T-helper 17 cell (primary cell): ENCODE results near the gene VWA8. TPM values are rescaled to one million over a fixed set of nuclear protein-coding genes. Genes with fewer than 3 reads are reported as not detected.
"Not testable (repeated sequence)": the region's sequence is repeated elsewhere in the genome, so short reads cannot be mapped to it uniquely, and the experiment has no call there.

Experiments
- ATAC-seq: fragments of 150-1000 bp; cut with Tn5 transposase; 2 replicates; pipeline ENCODE4 v1.10.0; 2021; ENCODE audit warnings: mild to moderate bottlenecking, moderate library complexity
- DNase-seq, 3 donors: peaks; one replicate each; pipeline versions ENCODE4 v3.0.0 to v3.0.0-alpha.2; 2020 to 2021
- H3K9me3 ChIP-seq: one replicate; pipeline ENCODE4 v1.7.0; 2013; ENCODE audit warnings: low read length, mild to moderate bottlenecking; ENCODE audit not compliant: control insufficient read depth, poor library complexity, severe bottlenecking
- H3K27ac Mint-ChIP-seq: one replicate; pipeline ENCODE4 v1.8.0; 2022; ENCODE audit warnings: mild to moderate bottlenecking, moderate library complexity, mixed read lengths
- H3K27me3 Mint-ChIP-seq: one replicate; pipeline ENCODE4 v1.8.0; 2022; ENCODE audit warnings: mixed read lengths
- H3K36me3 Mint-ChIP-seq: one replicate; pipeline ENCODE4 v1.8.0; 2022; ENCODE audit warnings: low read depth, mixed read lengths
- H3K4me1 Mint-ChIP-seq: one replicate; pipeline ENCODE4 v1.8.0; 2022; ENCODE audit warnings: mild to moderate bottlenecking, mixed read lengths
- H3K4me3 Mint-ChIP-seq: one replicate; pipeline ENCODE4 v1.8.0; 2022; ENCODE audit warnings: mild to moderate bottlenecking, moderate library complexity, mixed read lengths
- total RNA-seq, 4 donors: library from RNA in 2 of 4; stranded (reverse) in 2 of 4; gene quantifications; one replicate each; pipeline ENCODE4 v1.2.3 and lab custom pipeline; 2022 to 2026

VWA8 gene
- total RNA-seq, 2 donors from 2014 or later: 21.5 to 23.0 TPM

DNA sequence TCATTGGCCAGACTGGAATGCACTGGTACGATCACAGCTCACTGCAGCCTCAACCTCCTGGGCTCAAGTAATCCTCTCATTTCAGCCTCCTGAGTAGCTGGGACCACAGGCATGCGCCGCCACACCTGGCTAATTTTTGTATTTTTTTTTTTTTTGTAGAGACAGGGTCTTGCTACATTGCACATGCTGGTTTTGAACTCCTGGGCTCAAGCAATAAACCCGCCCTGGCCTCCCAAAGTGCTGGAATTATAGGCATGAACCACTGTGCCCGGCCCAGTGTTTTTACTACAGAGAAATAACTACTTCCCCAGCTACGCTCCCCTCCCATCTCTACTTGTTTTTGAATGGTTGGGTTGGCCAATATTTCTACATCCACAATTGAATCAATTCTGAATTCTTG, 381.0 kb downstream of the VWA8 start:
- Mint-ChIP-seq H3K27me3 (no peaks in the 10 kb centered on the region), H3K4me3 (no peak overlapping the region), H3K27ac (no peak overlapping the region), H3K36me3 (peaks cover 2% of the 10 kb centered on the region), H3K4me1 (peaks cover 13% of the 10 kb centered on the region)
- DNase-seq: no peak
- no peaks in the 10 kb centered on the region for H3K9me3 ChIP-seq
- no peak for ATAC-seq

DNA sequence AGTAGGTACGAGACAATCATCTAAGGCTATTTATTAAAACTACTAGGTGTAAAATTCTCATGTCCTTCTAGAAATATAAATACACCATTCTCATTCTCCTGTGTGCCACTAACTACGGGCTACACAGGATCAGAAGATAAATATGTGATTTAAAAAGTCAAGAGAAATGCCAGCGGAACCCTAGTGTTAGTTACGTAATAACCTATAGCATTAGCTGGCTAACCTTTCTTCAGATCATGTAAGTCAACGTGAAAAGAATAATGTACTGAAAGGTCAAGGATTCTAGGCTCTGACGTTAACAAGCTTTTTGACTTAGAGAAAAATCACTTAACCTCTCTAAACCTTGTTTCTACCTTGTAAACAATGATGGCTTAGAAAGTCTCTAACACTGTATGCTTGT, 381.7 kb downstream of the VWA8 start:
- no peaks in the 10 kb centered on the region for H3K9me3 ChIP-seq
- H3K4me1 Mint-ChIP-seq: peaks cover 10% of the 10 kb centered on the region
- ATAC-seq: no peak
- H3K27me3 Mint-ChIP-seq: no peaks in the 10 kb centered on the region
- H3K27ac Mint-ChIP-seq: no peak overlapping the region
- H3K36me3 Mint-ChIP-seq: peaks cover 2% of the 10 kb centered on the region
- H3K4me3 Mint-ChIP-seq: no peak overlapping the region
- DNase-seq: no peak

DNA sequence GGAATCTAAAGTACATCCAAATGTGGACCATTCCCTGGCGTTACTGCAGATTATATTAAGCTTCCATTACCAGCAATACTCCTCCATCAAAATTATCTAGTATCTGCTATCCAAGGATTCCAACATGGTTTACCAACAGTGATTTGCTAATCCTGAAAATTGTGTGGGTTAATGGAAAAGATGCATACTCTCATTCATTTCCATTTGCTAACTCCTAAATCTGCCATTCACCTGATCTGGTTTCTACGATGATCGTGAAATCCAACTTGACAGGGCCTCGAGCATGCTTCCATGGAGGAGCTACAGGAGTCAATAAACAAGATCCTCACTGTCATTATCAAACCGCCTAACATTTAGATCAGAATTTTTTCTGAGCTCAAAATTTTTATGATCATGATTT, 382.5 kb downstream of the VWA8 start:
- H3K4me1 Mint-ChIP-seq: peaks cover 10% of the 10 kb centered on the region
- no peak for DNase-seq
- no peaks in the 10 kb centered on the region for H3K27me3 Mint-ChIP-seq
- H3K27ac Mint-ChIP-seq: no peak overlapping the region
- no peaks in the 10 kb centered on the region for H3K36me3 Mint-ChIP-seq
- no peak for ATAC-seq
- no peak overlapping the region for H3K4me3 Mint-ChIP-seq
- no peaks in the 10 kb centered on the region for H3K9me3 ChIP-seq

DNA sequence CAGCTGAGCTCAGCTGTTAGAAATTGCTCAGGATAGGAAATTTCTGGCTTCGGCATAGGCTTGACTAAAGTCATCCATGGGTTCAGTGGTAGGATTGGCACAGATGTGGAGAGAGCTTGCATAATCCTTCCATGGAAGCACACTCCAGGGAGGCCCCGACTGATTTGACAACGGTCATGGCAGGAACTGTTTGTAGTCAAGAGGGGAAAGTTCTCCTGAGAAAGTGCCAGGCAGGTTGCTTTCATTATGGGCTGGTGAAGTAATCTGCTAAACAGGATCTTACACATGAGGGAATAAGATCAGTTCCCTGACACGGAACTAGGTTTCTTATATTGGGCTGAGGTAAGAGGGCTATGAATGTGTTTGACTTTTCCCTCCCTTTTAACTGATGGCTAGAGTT, 383.5 kb downstream of the VWA8 start:
- no peak overlapping the region for H3K27ac Mint-ChIP-seq
- peaks cover 10% of the 10 kb centered on the region for H3K4me1 Mint-ChIP-seq
- H3K4me3 Mint-ChIP-seq: no peak overlapping the region
- H3K36me3 Mint-ChIP-seq: no peaks in the 10 kb centered on the region
- no peaks in the 10 kb centered on the region for H3K27me3 Mint-ChIP-seq
- ATAC-seq (no peak), DNase-seq (no peak)
- H3K9me3 ChIP-seq: no peaks in the 10 kb centered on the region

DNA sequence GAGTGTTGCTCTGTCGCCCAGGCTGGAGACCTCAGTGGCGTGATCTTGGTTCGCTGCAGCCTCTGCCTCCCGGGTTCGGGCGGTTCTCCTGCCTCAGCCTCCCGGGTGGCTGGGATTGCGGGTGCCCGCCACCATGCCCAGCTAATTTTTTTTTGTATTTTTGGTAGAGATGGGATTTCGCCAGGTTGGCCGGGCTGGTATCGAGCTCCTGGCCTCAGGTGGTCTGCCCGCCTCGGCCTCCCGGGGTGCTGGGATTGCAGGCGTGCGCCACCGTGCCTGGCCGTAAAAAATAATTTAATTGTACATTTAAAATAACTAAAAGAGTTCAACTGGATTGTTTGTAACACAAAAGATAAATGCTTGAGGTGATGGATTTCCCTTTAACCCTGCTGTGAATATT, 387.3 kb downstream of the VWA8 start:
- not testable (repeated sequence) for ATAC-seq, H3K36me3 Mint-ChIP-seq, H3K4me1 Mint-ChIP-seq

DNA sequence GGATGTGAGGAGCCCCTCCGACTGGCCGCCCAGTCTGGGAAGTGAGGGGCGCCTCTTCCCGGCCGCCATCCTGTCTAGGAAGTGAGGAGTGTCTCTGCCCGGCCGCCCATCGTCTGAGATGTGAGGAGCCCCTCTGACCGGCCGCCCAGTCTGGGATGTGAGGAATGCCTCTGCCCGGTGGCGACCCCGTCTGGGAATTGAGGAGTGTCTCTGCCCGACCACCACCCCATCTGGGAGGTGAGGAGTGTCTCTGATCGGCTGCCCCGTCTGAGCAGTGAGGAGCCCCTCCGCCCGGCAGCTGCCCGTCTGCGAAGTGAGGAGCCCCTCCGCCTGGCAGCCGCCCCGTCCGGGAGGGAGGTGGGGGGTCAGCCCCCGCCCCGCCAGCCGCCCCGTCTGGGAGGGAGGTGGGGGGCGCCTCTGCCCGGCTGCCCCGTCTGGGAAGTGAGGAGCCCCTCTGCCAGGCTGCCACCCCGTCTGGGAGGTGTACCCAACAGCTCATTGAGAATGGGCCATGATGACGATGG, 389.0 kb downstream of the VWA8 start:
- not testable (repeated sequence) for H3K36me3 Mint-ChIP-seq, H3K4me1 Mint-ChIP-seq, H3K9me3 ChIP-seq, H3K27ac Mint-ChIP-seq, H3K4me3 Mint-ChIP-seq, H3K27me3 Mint-ChIP-seq, ATAC-seq, DNase-seq

More for the DNA sequence above, 387.3 kb downstream of the VWA8 start:
- not testable (repeated sequence) for DNase-seq, H3K27me3 Mint-ChIP-seq, H3K4me3 Mint-ChIP-seq, H3K9me3 ChIP-seq, H3K27ac Mint-ChIP-seq

DNA sequence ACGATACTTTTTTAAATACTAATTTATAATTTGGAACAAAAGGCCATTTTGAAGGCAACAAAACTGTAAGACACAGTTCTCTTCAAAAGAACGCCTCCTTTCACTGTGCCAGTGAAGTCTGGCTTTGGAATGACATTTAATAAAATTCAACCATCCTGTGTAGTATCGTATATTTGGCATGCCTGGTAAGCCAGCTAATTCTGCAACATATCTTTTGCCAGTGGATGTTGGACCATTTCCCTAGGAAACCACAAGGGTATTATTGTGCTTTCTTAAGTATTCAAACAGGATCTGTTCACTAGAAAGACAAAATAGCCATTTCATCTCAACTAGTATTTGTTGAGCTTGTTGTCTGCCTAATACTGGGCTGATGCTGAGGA, 391.9 kb downstream of the VWA8 start:
- no peaks in the 10 kb centered on the region for H3K9me3 ChIP-seq
- Mint-ChIP-seq H3K27me3 (no peaks in the 10 kb centered on the region), H3K27ac (no peak overlapping the region), H3K36me3 (peaks cover 3% of the 10 kb centered on the region), H3K4me3 (no peak overlapping the region), H3K4me1 (no peaks in the 10 kb centered on the region)
- ATAC-seq (no peak), DNase-seq (no peak)

DNA sequence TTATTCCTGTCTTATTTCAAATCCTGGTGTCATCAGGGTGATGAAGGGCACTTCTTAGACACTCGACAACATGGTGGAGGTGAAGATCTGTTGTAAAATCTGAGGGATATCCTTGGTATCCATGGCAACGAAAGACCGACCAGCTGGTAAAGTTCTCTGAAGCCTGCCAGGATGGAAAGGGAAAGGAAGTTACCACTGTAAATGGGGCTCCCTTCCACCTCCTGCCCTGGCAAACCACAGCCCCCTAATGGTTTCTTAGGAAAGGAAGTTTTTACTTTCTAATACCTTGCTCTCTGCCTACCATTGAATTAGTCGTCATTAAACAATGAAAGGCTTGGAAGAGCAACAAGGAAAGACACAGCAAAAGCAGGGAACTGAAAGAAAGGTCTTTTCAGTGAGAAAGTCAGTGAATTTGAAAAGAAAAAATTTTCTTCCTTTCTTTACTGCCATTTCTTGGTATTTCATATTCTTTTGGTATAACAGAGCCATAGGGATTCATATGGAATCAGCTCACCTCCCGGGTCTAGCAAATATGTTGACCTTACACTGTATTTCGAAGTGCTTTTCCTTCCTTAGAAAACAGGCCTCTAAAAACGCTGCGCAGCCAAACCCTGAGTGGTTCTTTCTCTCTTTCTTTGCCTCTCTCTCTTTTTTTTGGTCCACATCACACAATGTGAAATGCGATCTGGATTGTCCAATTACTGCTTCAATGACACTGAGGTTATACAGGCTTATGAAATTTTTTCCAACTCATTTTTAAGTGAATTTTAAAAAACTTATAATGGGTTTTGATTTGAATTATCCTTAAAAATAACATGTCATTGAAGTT, 392.6 kb downstream of the VWA8 start:
- Mint-ChIP-seq H3K27ac (no peak overlapping the region), H3K27me3 (no peaks in the 10 kb centered on the region), H3K36me3 (peaks cover 3% of the 10 kb centered on the region)

DNA sequence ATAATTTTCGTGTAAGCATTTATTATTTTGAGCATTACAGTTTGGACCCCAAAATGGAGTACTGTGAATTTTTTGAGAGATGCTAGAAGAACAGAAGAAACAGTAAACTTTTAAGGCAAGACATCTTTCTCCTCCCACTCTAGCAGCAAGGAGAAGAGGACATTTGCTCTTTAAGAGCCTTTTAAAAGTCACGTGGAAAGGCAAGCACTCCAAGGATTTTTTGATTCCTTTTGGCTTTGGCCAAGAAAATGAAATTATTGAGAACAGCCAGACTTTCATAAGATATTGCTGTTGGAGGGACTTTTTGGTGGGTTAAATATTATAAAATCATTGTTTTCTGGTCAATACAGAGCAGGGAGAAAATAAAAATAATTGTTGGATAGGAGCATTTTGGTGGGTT, 393.5 kb downstream of the VWA8 start:
- H3K9me3 ChIP-seq: no peaks in the 10 kb centered on the region
- Mint-ChIP-seq H3K4me3 (no peak overlapping the region), H3K4me1 (no peaks in the 10 kb centered on the region), H3K27me3 (no peaks in the 10 kb centered on the region), H3K36me3 (peaks cover 3% of the 10 kb centered on the region), H3K27ac (no peak overlapping the region)
- no peak for ATAC-seq
- DNase-seq: no peak

More for the DNA sequence above, 392.6 kb downstream of the VWA8 start:
- ATAC-seq (no peak), DNase-seq (no peak)
- H3K4me1 Mint-ChIP-seq: no peaks in the 10 kb centered on the region
- no peak overlapping the region for H3K4me3 Mint-ChIP-seq
- no peaks in the 10 kb centered on the region for H3K9me3 ChIP-seq

DNA sequence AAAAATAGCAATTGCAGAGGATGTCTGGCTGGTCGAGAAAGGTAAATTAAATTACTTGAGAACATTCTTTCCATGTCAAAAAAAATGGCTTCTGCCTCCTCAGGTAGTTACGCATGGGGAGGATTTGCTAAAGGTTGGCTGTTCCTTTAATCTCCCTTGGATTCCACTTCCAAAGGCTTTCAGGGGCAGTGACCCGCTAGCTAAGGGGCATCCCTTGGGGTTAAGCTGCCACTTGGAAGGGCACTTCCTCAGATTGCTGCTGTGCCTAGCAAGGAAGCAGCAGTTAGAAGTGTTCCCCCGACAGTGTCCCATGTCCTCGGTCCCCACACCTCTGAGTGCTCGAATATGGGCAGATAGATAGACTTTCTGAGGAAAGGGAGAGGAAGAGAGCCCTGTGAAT, 395.1 kb downstream of the VWA8 start:
- H3K9me3 ChIP-seq: no peaks in the 10 kb centered on the region
- H3K4me3 Mint-ChIP-seq: no peak overlapping the region
- H3K27ac Mint-ChIP-seq: no peak overlapping the region
- no peak for DNase-seq
- peaks cover 3% of the 10 kb centered on the region for H3K36me3 Mint-ChIP-seq
- no peaks in the 10 kb centered on the region for H3K4me1 Mint-ChIP-seq
- no peaks in the 10 kb centered on the region for H3K27me3 Mint-ChIP-seq
- ATAC-seq: no peak

DNA sequence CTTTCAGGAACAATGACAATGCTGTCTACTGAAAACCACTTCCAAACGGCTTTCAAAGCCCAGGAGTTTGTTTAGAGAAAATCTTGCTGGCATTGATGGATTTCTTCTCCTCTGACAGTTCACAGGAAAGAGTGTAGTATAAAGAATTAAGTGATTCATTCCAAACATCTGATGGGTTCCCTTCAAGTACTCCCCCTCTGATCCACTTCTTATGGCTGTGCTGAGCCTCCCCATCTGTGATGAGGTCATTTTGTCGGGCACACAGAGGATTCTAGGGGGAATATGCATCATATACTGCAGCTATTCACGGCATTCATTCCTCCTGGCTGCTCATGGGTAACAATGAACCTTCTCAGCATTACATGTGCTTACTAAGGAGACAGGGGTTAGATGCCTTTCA, 395.7 kb downstream of the VWA8 start:
- H3K4me1 Mint-ChIP-seq: no peaks in the 10 kb centered on the region
- no peaks in the 10 kb centered on the region for H3K27me3 Mint-ChIP-seq
- no peaks in the 10 kb centered on the region for H3K9me3 ChIP-seq
- ATAC-seq (no peak), DNase-seq (no peak)
- no peak overlapping the region for H3K4me3 Mint-ChIP-seq
- peaks cover 3% of the 10 kb centered on the region for H3K36me3 Mint-ChIP-seq
- no peak overlapping the region for H3K27ac Mint-ChIP-seq

DNA sequence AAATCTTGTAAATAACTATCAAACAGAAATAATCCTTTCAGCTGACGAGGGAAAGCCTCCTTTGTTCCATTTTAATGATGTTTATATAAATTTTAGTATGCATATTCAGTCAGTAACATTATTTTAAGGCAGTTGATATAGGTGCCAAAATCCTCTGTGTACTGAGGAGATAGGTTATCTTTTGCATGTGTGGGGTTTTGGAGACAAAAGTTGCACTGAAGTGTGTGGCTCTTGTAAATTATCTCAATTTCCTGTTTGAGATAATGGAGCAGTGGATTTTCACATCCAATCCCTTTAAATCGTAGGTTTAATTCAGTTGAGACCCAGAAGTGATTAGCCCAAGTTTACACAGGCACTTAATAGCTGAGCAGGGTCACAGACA, 396.9 kb downstream of the VWA8 start:
- no peak overlapping the region for H3K4me3 Mint-ChIP-seq
- no peaks in the 10 kb centered on the region for H3K27me3 Mint-ChIP-seq
- peaks cover 3% of the 10 kb centered on the region for H3K36me3 Mint-ChIP-seq
- no peaks in the 10 kb centered on the region for H3K4me1 Mint-ChIP-seq
- ATAC-seq: no peak
- no peak overlapping the region for H3K27ac Mint-ChIP-seq
- no peak for DNase-seq
- H3K9me3 ChIP-seq: no peaks in the 10 kb centered on the region

DNA sequence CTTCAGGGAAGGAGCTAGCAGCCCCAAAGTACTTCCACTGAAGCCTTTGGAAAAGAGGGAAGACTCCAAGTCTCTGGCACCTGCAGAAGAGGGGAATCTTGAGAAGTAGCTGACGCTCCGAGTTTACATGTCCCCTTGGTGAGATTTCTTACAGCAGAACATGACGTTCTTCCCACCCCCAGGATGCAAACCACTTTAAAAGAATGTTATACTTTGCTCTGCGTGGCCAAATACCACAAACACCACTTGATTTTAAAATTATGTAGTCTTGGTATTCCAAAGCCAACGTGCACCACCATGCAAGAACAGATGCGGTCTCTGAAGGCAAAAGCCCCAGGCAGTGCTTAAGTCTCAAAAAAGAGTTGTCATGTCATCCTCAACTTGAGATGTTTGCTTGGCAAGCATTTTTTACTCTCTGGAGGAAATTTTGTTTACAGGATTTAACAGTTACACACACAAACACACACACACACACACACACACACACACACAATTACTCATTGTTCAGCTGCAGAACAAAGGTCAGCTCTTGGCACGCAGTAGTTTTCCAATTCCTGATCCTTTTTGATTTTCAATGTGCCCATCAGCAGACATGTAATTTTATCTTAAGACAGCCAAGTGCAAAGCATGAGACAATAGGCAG, 397.4 kb downstream of the VWA8 start:
- Mint-ChIP-seq H3K36me3 (peaks cover 3% of the 10 kb centered on the region), H3K4me1 (no peaks in the 10 kb centered on the region), H3K27ac (no peak overlapping the region), H3K27me3 (no peaks in the 10 kb centered on the region), H3K4me3 (no peak overlapping the region)
- DNase-seq (no peak), ATAC-seq (no peak)
- no peaks in the 10 kb centered on the region for H3K9me3 ChIP-seq
